GM12801 (cell line): ENCODE data around the gene INSR.

Experiments used
- CTCF ChIP-seq: IDR thresholded peaks from one replicate; pipeline ENCODE4 v1.5.1; 2011; ENCODE audit warnings: control low read depth; ENCODE audit not compliant: insufficient read length; ENCODE audit errors: extremely low read depth

The INSR gene

DNA sequence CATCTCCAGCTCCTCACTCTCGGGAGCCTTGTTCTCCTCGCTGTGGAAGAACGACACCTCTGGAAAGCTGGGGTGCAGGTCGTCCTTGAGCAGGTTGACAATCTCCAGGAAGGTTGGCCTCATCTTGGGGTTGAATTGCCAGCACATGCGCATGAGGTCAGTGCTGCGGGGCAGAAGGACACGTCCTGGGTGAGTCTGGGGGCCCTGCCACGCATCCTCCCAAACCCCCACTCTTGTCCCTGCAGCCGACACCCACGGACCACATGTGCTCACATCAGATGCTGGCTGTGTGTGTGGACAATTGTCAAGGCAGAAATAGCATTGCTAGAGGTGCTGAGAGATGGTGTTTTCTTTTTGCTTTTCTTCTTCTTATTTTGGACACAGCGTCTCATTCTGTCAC is 177.0 kb downstream of the INSR start:
- no peak for TF ChIP-seq CTCF

- no peak for TF ChIP-seq CTCF
Measured at GRCh38 chr19:7115721-7116120, 178.5 kb downstream of the INSR start.

DNA sequence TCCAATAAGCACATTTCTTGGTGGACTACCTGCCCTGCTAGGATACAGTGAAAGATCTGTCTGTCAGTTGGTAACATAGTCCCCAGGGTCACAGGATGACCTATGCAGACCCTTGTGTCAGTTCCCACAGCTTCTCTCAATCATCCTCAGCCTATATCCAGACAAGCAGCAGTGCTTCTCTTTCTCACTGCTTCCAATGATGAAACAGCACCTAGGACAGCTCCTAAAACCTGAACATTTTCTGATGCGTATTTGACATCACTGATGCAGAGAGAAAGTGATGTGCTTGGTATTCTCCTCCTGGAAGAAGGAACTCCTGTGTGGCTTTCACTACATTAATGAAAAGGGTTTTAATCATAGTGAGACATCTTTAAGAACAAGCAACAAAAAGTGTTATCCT is 181.0 kb downstream of the INSR start:
- no peak for TF ChIP-seq CTCF

DNA sequence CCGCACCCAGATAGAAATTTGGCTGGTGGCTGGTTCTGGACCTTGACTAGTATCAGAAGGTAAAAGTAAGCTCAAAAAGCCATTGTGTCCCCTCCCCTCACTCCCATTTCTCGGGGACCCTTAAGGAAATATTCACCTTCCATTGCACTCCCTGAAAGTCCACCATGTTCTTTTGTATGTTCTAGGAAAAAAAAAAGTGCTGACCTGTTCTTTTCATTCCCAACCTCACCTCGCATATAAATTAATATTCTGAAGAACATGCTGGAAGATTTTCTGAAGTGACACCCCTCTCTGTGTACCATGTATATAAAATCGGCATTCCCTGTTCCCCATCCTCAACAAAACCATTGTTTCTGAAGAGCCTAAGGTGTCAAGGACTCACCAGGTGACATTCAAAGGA is 181.5 kb downstream of the INSR start:
- TF ChIP-seq CTCF, result no peak

DNA sequence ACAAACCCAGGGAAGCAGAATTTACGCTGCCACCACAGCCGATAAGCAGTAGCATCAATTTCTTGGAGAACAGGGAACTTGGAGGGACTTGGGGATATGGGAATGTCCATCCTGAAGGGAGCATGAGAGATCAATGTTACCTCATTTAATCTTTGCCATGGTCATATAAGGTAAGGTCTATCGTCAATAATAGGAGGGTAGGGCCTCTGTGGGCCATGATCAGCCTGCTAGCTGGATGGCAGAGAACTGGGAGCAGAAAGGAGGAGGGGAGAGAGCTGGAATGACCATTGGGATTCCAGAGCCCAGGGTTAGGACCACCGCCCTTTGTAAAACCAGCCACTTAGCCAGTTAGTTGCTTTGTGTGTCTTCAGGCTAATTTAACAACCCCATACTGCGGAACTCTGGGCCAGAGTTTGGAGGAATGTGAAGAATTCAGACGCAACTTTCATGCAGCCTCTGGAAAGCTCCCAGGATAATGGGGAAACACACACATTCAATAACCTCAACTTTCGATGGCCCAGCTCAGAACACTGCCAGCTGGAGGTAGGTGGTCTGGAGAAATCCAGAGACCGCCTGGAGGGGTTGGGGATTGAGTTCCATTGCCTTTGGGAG is 184.4 kb downstream of the INSR start:
- no peak for TF ChIP-seq CTCF

GRCh38 chr19:7106711-7107657 is 187.2 kb downstream of the INSR start:
- TF ChIP-seq CTCF, result no peak

GRCh38 chr19:7104747-7105447 is 189.3 kb downstream of the INSR start:
- no peak for TF ChIP-seq CTCF
